Trophoblast cell (in vitro differentiated cells and primary cell): ENCODE measurements around the gene GDF15.

Experiments used
- DNase-seq, 2 donors: peaks; one replicate each; pipeline ENCODE4 v3.0.0-alpha.2; 2016
- H2AFZ ChIP-seq: 2 replicates; pipeline ENCODE4 v1.6.1; 2013; ENCODE audit warnings: low read length, moderate library complexity, mild to moderate bottlenecking; ENCODE audit not compliant: insufficient read depth, poor library complexity
- H2AK5ac ChIP-seq: 2 replicates; pipeline ENCODE4 v1.6.1; 2013; ENCODE audit warnings: mild to moderate bottlenecking, low read length
- H2BK120ac ChIP-seq: 2 replicates; pipeline ENCODE4 v1.6.1; 2013; ENCODE audit warnings: low read length, mild to moderate bottlenecking, moderate library complexity; ENCODE audit not compliant: insufficient read depth, poor library complexity
- H2BK12ac ChIP-seq: 2 replicates; pipeline ENCODE4 v1.6.1; 2013; ENCODE audit warnings: mild to moderate bottlenecking, low read length, moderate library complexity
- H2BK5ac ChIP-seq: 2 replicates; pipeline ENCODE4 v1.6.1; 2013; ENCODE audit warnings: low read length, low read depth, moderate library complexity, mild to moderate bottlenecking; ENCODE audit not compliant: poor library complexity
- H3K14ac ChIP-seq: 2 replicates; pipeline ENCODE4 v1.6.1; 2013; ENCODE audit warnings: mild to moderate bottlenecking, low read length
- H3K18ac ChIP-seq: 2 replicates; pipeline ENCODE4 v1.6.1; 2013; ENCODE audit warnings: mild to moderate bottlenecking, low read length
- H3K23ac ChIP-seq: 2 replicates; pipeline ENCODE4 v1.6.1; 2013; ENCODE audit warnings: low read length
- H3K27ac ChIP-seq: 2 replicates; pipeline ENCODE4 v1.5.1; 2013; ENCODE audit warnings: low read depth, mild to moderate bottlenecking, inconsistent platforms, low read length, moderate library complexity
- H3K27me3 ChIP-seq: 2 replicates; pipeline ENCODE4 v1.6.1; 2013; ENCODE audit warnings: inconsistent platforms, mild to moderate bottlenecking, low read length, moderate library complexity; ENCODE audit not compliant: insufficient read depth
- H3K36me3 ChIP-seq, 2 experiments: 1 replicate in 1 of 2; 2 replicates in 1 of 2; pipeline ENCODE4 v1.6.1; 2013; ENCODE audit warnings: low read length in 2 of 2, mild to moderate bottlenecking in 2 of 2, moderate library complexity in 1 of 2; ENCODE audit not compliant: insufficient read depth in 2 of 2, control insufficient read depth in 1 of 2
- H3K4ac ChIP-seq: 2 replicates; pipeline ENCODE4 v1.6.1; 2013; ENCODE audit warnings: low read depth, mild to moderate bottlenecking, low read length, moderate library complexity
- H3K4me1 ChIP-seq, 2 experiments: 1 replicate in 1 of 2; 2 replicates in 1 of 2; pipeline ENCODE4 v1.6.1; 2013; ENCODE audit warnings: low read length in 2 of 2, mild to moderate bottlenecking in 2 of 2, moderate library complexity in 1 of 2; ENCODE audit not compliant: insufficient read depth in 2 of 2, control insufficient read depth in 1 of 2
- H3K4me2 ChIP-seq: 2 replicates; pipeline ENCODE4 v1.6.1; 2013; ENCODE audit warnings: inconsistent platforms, mild to moderate bottlenecking, low read length, moderate library complexity
- H3K4me3 ChIP-seq: 2 replicates; pipeline ENCODE4 v1.5.1; 2013; ENCODE audit warnings: mild to moderate bottlenecking, low read depth, low read length, inconsistent platforms
- H3K79me1 ChIP-seq: one replicate; pipeline ENCODE4 v1.6.1; 2013; ENCODE audit warnings: low read length
- H3K79me2 ChIP-seq: 2 replicates; pipeline ENCODE4 v1.6.1; 2013; ENCODE audit warnings: low read length, mild to moderate bottlenecking; ENCODE audit not compliant: control insufficient read depth, insufficient read depth, poor library complexity
- H3K9ac ChIP-seq: 2 replicates; pipeline ENCODE4 v1.6.1; 2013; ENCODE audit warnings: mild to moderate bottlenecking, low read length
- H3K9me3 ChIP-seq: 2 replicates; pipeline ENCODE4 v1.6.1; 2013; ENCODE audit warnings: low read depth, mild to moderate bottlenecking, control low read depth, inconsistent platforms, low read length; ENCODE audit not compliant: insufficient read depth
- H4K12ac ChIP-seq: 2 replicates; pipeline ENCODE4 v1.6.1; 2013; ENCODE audit warnings: low read depth, mild to moderate bottlenecking, low read length, moderate library complexity
- H4K8ac ChIP-seq: 2 replicates; pipeline ENCODE4 v1.6.1; 2013; ENCODE audit warnings: low read depth, mild to moderate bottlenecking, low read length, moderate library complexity
- H4K91ac ChIP-seq: one replicate; pipeline ENCODE4 v1.6.1; 2013; ENCODE audit warnings: low read depth, mild to moderate bottlenecking, low read length, moderate library complexity
- WGBS: extraction: QIAGEN DNeasy Blood & Tissue Kit; methylation state at CpG from one replicate; pipeline ENCODE4 v1.1.7; 2013; ENCODE audit warnings: missing lambda C conversion rate; ENCODE audit not compliant: insufficient read length, insufficient coverage; ENCODE audit errors: extremely low coverage; 5-methylcytosine and 5-hydroxymethylcytosine counted together

GDF15 gene

DNA sequence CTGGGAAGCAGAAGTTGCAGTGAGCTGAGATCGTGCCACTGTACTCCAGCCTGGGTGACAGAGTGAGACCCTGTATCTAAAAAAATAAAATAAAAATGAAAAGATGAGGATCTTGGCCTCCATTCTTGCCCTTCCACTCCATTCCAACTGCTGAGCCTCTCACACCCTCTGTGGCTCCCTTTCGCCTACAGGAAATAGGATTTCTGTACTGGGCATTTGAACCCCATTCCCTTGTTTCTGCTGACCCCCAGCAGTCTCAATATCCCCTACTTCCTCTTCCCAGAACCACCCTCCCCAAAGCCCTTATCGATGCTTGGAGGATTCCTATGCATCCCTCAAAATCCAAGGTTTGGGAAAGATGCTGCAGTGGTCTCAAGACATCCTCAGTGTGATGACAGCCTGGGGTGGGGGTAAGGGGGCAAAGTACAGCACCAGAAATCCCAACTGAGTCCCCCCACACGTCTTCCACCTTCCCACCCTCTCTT lies 12.5 kb upstream of the GDF15 start:
- Histone ChIP-seq H3K14ac (peak overlapping the region; percentile 95), H3K4ac (peak overlapping the region; percentile 87), H3K4me1 (peaks cover 30 to 34% of the 10 kb centered on the region in 2 experiments), H3K23ac (no peak overlapping the region), H4K8ac (peak overlapping the region; percentile 96), H2BK120ac (peak overlapping the region; percentile 100), H3K9me3 (no peaks in the 10 kb centered on the region), H4K12ac (peak overlapping the region; percentile 88), H3K4me3 (no peak overlapping the region), H2BK5ac (peak overlapping the region; percentile 96), H4K91ac (peak overlapping the region; percentile 99), H3K36me3 (no peaks in the 10 kb centered on the region), H3K4me2 (no peak overlapping the region), H3K27ac (peak overlapping the region; percentile 83), H3K9ac (no peak overlapping the region), H3K79me1 (peaks cover 37% of the 10 kb centered on the region), H3K27me3 (no peaks in the 10 kb centered on the region), H2AK5ac (peak overlapping the region; percentile 96), H2AFZ (peak overlapping the region; percentile 80), H3K79me2 (peaks cover 8% of the 10 kb centered on the region), H2BK12ac (peak overlapping the region; percentile 96), H3K18ac (peak overlapping the region; percentile 95)
- no CpG with 5 or more reads among the region's 4 CpGs for WGBS
- no peak for DNase-seq

DNA sequence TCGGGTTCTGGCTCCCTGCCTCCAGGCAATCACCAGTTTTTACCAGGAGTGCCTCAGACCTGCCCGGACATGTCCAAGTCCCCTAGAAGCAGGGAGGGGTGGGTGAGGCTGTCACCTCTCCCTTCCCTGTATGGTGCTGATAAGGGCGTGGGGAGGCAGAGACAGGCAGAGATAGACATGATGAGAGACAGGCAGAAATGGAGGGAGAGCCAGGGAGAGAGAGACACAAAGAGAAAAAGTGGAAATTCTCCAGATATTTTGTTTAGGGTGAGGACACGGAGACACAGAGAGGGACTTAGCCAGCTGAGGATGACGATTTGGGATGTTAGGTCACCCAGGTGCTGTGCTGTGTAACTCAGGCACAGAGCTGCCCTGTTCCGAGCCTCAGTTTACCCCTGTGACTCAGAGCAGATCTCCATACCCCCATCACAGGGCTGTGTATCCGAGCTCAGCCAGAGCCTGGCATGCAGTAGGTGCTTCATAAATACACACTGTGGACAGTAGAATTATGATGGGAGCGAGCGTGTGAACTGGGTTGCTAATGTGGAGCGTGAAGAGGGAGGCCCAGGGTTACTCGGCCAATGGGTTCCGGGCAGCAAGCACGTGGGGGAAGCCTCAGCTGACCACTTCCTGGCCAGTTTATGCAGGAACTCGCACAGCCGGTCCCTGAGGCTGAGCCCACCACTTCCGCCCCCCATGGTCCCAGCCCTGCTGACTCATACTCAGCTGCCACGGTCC lies 11.9 kb upstream of the GDF15 start:
- Histone ChIP-seq H3K36me3 (no peaks in the 10 kb centered on the region), H3K79me2 (peaks cover 8% of the 10 kb centered on the region), H4K8ac (peak overlapping the region; percentile 96), H3K14ac (peak overlapping the region; percentile 95), H3K9me3 (no peaks in the 10 kb centered on the region), H2AK5ac (peak overlapping the region; percentile 96), H3K23ac (no peak overlapping the region), H3K9ac (no peak overlapping the region), H3K4me3 (no peak overlapping the region), H2AFZ (peak overlapping the region; percentile 80), H3K4me1 (peaks cover 24 to 31% of the 10 kb centered on the region in 2 experiments), H3K18ac (peak overlapping the region; percentile 95), H3K27me3 (no peaks in the 10 kb centered on the region), H2BK12ac (peak overlapping the region; percentile 96), H2BK120ac (peak overlapping the region; percentile 100), H4K91ac (peak overlapping the region; percentile 99), H3K27ac (peak overlapping the region; percentile 83), H2BK5ac (peak overlapping the region; percentile 96), H4K12ac (peak overlapping the region; percentile 88), H3K4ac (peak overlapping the region; percentile 87), H3K79me1 (peaks cover 36% of the 10 kb centered on the region), H3K4me2 (peak overlapping the region; percentile 20)
- peak; percentile 70 to 74 for DNase-seq
- WGBS: no CpG with 5 or more reads among the region's 17 CpGs

DNA sequence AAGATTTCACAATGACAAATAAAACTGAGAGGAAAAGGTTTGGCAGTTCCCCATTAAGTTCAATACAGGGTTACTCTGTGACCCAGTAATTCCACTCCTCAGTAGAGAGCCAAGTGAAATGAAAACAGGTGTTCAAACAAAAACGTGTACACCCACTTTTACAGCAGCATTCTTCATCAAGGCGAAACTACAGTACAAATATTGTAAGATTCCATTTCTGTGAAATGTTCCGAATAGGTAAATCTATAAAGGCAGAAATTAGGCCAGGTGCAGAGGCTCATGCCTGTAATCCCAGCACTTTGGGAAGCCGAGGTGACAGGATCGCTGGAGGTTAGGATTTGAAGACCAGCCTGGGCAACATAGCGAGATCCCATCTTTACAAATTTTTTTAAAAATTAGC lies 8.9 kb upstream of the GDF15 start:
- Histone ChIP-seq H4K91ac (no peak overlapping the region), H3K4me3 (no peak overlapping the region), H2AFZ (no peak overlapping the region), H2BK120ac (no peak overlapping the region), H3K79me2 (peaks cover 5% of the 10 kb centered on the region), H3K9me3 (no peaks in the 10 kb centered on the region), H3K4me1 (peaks cover 24 to 25% of the 10 kb centered on the region in 2 experiments), H3K4ac (no peak overlapping the region), H3K9ac (no peak overlapping the region), H3K36me3 (no peaks in the 10 kb centered on the region), H4K12ac (no peak overlapping the region), H2BK5ac (no peak overlapping the region), H3K18ac (no peak overlapping the region), H3K27ac (no peak overlapping the region), H3K4me2 (no peak overlapping the region), H2BK12ac (no peak overlapping the region), H3K79me1 (peaks cover 30% of the 10 kb centered on the region), H4K8ac (no peak overlapping the region), H2AK5ac (no peak overlapping the region), H3K23ac (no peak overlapping the region), H3K14ac (no peak overlapping the region), H3K27me3 (no peaks in the 10 kb centered on the region)
- WGBS: no CpG with 5 or more reads among the region's 6 CpGs
- DNase-seq: peak in 1 of 2 donors; percentile 32

DNA sequence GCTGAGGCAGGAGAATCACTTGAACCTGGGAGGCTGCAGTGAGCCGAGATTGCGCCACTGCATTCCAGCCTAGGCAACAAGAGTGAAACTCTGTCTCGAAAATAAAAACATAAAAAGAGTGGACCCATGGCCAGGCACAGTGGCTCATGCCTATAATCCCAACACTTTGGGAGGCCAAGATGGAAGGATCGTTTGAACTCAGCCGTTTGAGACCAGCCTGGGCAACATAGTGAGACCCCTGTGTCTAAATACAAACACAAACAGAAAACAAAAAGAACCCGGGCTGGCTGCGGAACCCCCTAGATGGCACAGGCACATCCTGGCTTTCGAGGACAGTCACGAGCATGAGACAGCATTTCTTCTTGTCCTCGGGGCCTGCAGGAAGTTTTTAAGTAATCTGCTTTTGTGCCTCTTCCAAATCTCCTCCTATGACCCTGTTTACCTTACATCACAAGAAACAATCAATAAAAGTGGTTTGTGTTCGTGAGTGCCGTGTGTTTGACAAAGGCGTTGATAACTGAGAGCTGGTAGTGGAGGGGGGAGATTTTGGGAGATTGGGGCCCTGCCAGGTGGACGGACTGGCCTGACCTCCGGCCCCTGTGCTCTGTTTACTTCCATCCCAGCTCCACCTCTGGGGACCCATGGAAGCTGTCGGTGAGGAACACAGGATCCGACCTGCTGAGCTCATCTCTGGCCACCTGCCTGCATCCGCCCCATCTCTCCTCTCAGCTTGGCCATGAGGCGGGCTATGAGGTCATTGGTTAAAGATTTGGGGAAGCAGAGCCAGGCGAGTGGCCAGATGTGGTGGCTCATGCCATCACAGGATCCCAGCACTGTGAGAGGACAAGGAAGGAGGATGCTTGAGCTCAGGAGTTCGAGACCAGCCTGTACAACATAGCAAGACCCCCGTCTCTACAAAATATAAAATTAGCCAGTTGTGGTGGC lies 5.9 kb upstream of the GDF15 start:
- H4K12ac ChIP-seq: no peak overlapping the region
- peak; percentile 69 to 87 for DNase-seq
- peaks cover 18% of the 10 kb centered on the region for H3K79me1 ChIP-seq
- no peak overlapping the region for H3K9ac ChIP-seq
- no peaks in the 10 kb centered on the region for H3K9me3 ChIP-seq
- peak overlapping the region; percentile 4 for H2BK5ac ChIP-seq
- H3K23ac ChIP-seq: no peak overlapping the region
- H3K18ac ChIP-seq: no peak overlapping the region
- peak overlapping the region; percentile 19 for H2BK12ac ChIP-seq
- peak overlapping the region; percentile 35 for H3K27ac ChIP-seq
- WGBS: no CpG with 5 or more reads among the region's 22 CpGs
- peak overlapping the region; percentile 11 for H3K14ac ChIP-seq
- peak overlapping the region; percentile 72 for H2BK120ac ChIP-seq
- no peak overlapping the region for H3K4me3 ChIP-seq
- no peaks in the 10 kb centered on the region for H3K27me3 ChIP-seq
- no peak overlapping the region for H3K4me2 ChIP-seq
- H4K91ac ChIP-seq: peak overlapping the region; percentile 75
- no peak overlapping the region for H2AFZ ChIP-seq
- no peak overlapping the region for H3K4ac ChIP-seq
- peak overlapping the region; percentile 5 for H2AK5ac ChIP-seq
- peaks cover 15 to 17% of the 10 kb centered on the region in 2 experiments for H3K4me1 ChIP-seq
- no peaks in the 10 kb centered on the region for H3K36me3 ChIP-seq
- peaks cover 2% of the 10 kb centered on the region for H3K79me2 ChIP-seq
- H4K8ac ChIP-seq: peak overlapping the region; percentile 13
